NCI-H345 (cell line): ENCODE data around the gene ERCC6L.

Experiments used
- DNase-seq: peaks from one replicate; lab custom pipeline; 2025; lab: John Stamatoyannopoulos, UW

Gene ERCC6L

GRCh38 chrX:72169008-72169728 is 69.7 kb downstream of the ERCC6L start:
- no peak for DNase-seq

- no peak for DNase-seq
These were observed 73.3 kb downstream of the ERCC6L start for GRCh38 chrX:72165551-72165950.

- no peak for DNase-seq
These were observed 79.1 kb downstream of the ERCC6L start for GRCh38 chrX:72159769-72160168.

GRCh38 chrX:72158773-72159172 is 80.1 kb downstream of the ERCC6L start:
- no peak for DNase-seq
